ENCODE data around the gene TACC3. TPM values are rescaled to one million over a fixed set of nuclear protein-coding genes. Genes with fewer than 3 reads are reported as not detected.

The TACC3 gene
- polyA plus RNA-seq, 1 donor, result 27.8 TPM

DNA sequence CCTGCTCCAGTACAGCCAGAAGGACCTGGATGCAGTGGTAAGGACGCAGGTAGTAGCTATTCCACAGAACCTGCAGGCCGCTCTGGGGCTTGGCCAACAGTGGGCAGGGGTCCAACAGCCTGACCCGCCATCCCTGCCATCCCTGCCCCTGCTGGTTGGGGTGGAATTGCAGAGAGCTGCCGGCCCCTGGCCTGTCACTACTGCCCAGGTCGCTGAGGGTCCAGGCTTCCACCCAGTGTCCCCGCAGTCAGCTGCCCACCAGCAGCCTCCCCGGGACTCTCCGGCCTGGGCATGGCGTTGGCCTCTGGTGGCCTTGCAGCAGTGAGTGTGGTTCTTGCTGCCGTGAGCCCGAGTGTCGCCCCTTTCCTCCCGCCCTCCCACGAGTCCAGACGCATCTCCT lies 16.3 kb downstream of the TACC3 start:
- WGBS (ENCODE audit: insufficient coverage, low lambda C conversion rate), result no CpG with 5 or more reads among the region's 15 CpGs
- no peak overlapping the region for H3K4me3 ChIP-seq (ENCODE audit: low read length)
- no peaks in the 10 kb centered on the region for H3K4me1 ChIP-seq (ENCODE audit: control insufficient read depth, insufficient read depth, low read length)
- H3K27ac ChIP-seq (ENCODE audit: low read length), result no peak overlapping the region
- H3K27me3 ChIP-seq (ENCODE audit: control insufficient read depth, insufficient read depth, low read length), result no peaks in the 10 kb centered on the region
- peaks cover 76% of the 10 kb centered on the region for H3K36me3 ChIP-seq (ENCODE audit: control insufficient read depth, insufficient read depth, low read length)
- peaks cover 35% of the 10 kb centered on the region for H3K9me3 ChIP-seq (ENCODE audit: control insufficient read depth, low read depth, low read length)
- no peak for DNase-seq

DNA sequence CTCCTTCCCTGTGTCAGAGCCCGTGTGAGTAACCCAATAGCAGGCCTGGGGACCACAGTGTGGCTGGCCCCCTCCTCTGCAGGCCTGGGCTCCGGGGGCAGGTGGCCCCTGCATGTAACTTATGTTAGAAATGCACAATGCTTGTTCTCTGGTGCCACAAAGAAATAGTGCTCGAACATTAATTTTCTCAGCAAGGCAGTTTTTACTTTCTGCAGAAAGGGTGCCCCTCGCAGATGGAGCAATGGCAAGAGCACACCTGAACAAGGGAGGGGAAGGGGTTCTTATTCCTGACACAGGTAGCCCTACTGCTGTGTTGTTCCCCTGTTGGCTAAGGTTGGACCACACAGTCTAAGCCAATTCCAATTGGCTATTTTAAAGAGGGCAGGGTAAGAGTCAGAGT lies 17.1 kb downstream of the TACC3 start:
- no CpG with 5 or more reads among the region's 4 CpGs for WGBS (ENCODE audit: insufficient coverage, low lambda C conversion rate)
- DNase-seq, result no peak
- H3K27ac ChIP-seq (ENCODE audit: low read length), result no peak overlapping the region
- H3K4me3 ChIP-seq (ENCODE audit: low read length), result no peak overlapping the region
- peaks cover 70% of the 10 kb centered on the region for H3K36me3 ChIP-seq (ENCODE audit: control insufficient read depth, insufficient read depth, low read length)
- no peaks in the 10 kb centered on the region for H3K27me3 ChIP-seq (ENCODE audit: control insufficient read depth, insufficient read depth, low read length)
- peaks cover 35% of the 10 kb centered on the region for H3K9me3 ChIP-seq (ENCODE audit: control insufficient read depth, low read depth, low read length)
- H3K4me1 ChIP-seq (ENCODE audit: control insufficient read depth, insufficient read depth, low read length), result no peaks in the 10 kb centered on the region

DNA sequence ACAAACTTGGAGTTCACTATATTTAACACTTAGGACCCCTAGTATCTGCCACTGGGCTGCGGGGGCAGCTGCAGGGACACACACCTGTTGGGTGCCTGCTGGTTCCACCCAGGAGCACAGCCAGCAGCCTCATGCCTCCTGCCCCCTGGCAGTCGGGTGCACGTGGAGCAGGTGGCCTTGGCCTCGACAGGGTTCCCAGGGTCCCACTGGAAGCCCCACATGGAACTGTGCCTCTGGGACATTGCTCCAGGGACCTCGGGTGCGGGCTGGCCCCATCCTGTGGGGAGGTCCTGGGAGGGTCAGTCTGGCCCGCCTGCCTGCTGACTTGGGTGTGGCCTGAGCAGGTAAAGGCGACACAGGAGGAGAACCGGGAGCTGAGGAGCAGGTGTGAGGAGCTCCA lies 18.0 kb downstream of the TACC3 start:
- Histone ChIP-seq H3K4me1 (ENCODE audit: control insufficient read depth, insufficient read depth, low read length) (no peaks in the 10 kb centered on the region), H3K27me3 (ENCODE audit: control insufficient read depth, insufficient read depth, low read length) (no peaks in the 10 kb centered on the region), H3K4me3 (ENCODE audit: low read length) (no peak overlapping the region), H3K9me3 (ENCODE audit: control insufficient read depth, low read depth, low read length) (peaks cover 35% of the 10 kb centered on the region), H3K27ac (ENCODE audit: low read length) (no peak overlapping the region), H3K36me3 (ENCODE audit: control insufficient read depth, insufficient read depth, low read length) (peaks cover 72% of the 10 kb centered on the region)
- no CpG with 5 or more reads among the region's 9 CpGs for WGBS (ENCODE audit: insufficient coverage, low lambda C conversion rate)
- no peak for DNase-seq

DNA sequence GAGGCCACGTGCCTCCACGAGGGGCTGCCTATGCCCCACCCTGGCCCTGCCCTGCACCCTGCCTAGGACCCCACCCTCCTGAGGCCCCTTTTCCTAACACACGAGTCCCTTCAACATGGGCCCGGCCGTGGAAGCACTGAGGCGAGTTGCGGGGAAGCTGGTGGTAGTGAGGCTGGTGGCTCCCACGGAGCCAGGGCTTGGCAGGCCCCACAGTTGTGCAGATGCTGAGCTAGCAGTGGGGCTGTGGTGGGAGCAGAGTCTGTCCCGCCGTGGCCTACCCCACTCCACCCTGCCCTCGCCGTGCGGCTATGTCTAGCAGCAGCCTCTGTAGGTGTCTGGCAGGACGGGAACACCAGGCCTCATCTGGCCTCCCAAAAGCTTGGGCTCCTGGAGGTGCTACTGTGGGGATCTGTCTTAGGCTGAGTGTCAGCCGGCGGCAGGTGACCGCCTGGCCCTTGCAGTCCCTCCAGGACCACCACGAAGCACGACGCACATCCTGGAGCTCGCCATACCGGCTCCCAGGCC lies 18.8 kb downstream of the TACC3 start:
- peaks cover 35% of the 10 kb centered on the region for H3K9me3 ChIP-seq (ENCODE audit: control insufficient read depth, low read depth, low read length)
- no CpG with 5 or more reads among the region's 22 CpGs for WGBS (ENCODE audit: insufficient coverage, low lambda C conversion rate)
- no peaks in the 10 kb centered on the region for H3K4me1 ChIP-seq (ENCODE audit: control insufficient read depth, insufficient read depth, low read length)
- no peaks in the 10 kb centered on the region for H3K27me3 ChIP-seq (ENCODE audit: control insufficient read depth, insufficient read depth, low read length)
- no peak overlapping the region for H3K27ac ChIP-seq (ENCODE audit: low read length)
- H3K36me3 ChIP-seq (ENCODE audit: control insufficient read depth, insufficient read depth, low read length), result peaks cover 67% of the 10 kb centered on the region
- no peak for DNase-seq
- no peak overlapping the region for H3K4me3 ChIP-seq (ENCODE audit: low read length)

DNA sequence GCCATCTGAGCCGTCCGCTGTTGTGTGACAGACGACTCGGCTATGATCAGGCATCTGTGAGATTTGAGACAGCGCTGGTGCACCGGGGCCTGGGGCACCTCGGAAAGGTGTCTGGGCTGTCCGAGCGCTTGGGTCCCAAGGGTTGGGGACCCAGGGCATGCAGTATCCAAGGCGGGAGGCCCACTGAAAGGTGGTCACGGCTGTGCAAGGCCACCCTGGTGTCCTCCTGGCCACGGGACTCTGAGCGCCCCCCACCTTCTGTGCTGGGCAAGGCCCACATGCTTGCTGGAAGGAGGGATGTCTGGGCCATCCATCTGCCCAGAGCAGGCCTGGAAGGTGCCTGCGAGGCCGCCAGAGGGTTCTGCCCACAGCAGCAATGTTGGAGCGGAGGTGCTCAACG lies 19.9 kb downstream of the TACC3 start:
- Histone ChIP-seq H3K9me3 (ENCODE audit: control insufficient read depth, low read depth, low read length) (peaks cover 35% of the 10 kb centered on the region), H3K27me3 (ENCODE audit: control insufficient read depth, insufficient read depth, low read length) (no peaks in the 10 kb centered on the region), H3K4me1 (ENCODE audit: control insufficient read depth, insufficient read depth, low read length) (no peaks in the 10 kb centered on the region), H3K36me3 (ENCODE audit: control insufficient read depth, insufficient read depth, low read length) (peaks cover 59% of the 10 kb centered on the region), H3K27ac (ENCODE audit: low read length) (no peak overlapping the region), H3K4me3 (ENCODE audit: low read length) (no peak overlapping the region)
- DNase-seq, result no peak
- WGBS (ENCODE audit: insufficient coverage, low lambda C conversion rate), result no CpG with 5 or more reads among the region's 17 CpGs

DNA sequence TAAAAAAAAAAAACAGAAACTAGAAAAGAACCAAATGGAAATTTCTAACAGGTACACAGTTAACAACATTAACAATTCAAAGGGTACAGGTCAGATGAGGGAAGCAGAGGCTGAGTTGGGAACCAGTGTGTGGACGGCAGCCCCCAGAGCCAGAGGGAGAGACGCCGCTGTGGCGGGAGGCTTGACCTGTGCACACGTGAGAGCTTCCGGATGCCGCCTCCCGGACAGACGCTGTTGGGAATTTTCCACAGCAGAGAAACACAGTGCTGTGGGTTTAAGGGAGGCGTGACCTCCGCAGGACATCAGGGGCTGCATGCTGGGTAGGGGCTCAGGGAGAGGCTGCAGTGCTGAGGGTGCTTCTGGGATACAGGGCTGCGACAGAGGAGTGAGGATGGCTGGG lies 22.2 kb downstream of the TACC3 start:
- H3K36me3 ChIP-seq (ENCODE audit: control insufficient read depth, insufficient read depth, low read length), result peaks cover 37% of the 10 kb centered on the region

DNA sequence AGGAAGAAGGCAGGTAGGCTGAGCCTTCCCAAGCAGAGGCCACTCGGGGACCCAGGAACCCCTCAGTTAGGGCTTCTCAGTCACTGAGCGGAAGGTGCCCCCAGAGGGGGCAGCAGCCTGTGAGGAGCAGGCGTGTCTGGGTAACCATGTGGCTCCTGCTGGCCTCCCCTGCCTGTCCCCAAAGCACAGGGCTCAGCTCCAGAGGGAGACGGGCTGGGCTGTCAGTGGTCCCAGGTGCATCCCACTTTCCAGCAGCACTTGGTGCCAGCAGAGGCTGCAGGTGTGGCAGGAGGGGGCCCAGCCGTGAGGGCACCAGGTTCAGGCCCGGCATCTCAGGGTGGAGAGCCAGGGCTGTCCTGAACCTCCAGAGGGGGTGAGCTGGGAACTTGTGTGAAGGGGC lies 22.7 kb downstream of the TACC3 start:
- no CpG with 5 or more reads among the region's 6 CpGs for WGBS (ENCODE audit: insufficient coverage, low lambda C conversion rate)
- no peak overlapping the region for H3K4me3 ChIP-seq (ENCODE audit: low read length)
- no peaks in the 10 kb centered on the region for H3K27me3 ChIP-seq (ENCODE audit: control insufficient read depth, insufficient read depth, low read length)
- H3K4me1 ChIP-seq (ENCODE audit: control insufficient read depth, insufficient read depth, low read length), result peaks cover 4% of the 10 kb centered on the region
- no peak overlapping the region for H3K27ac ChIP-seq (ENCODE audit: low read length)
- no peak for DNase-seq
- H3K9me3 ChIP-seq (ENCODE audit: control insufficient read depth, low read depth, low read length), result peaks cover 18% of the 10 kb centered on the region
- H3K36me3 ChIP-seq (ENCODE audit: control insufficient read depth, insufficient read depth, low read length), result peaks cover 37% of the 10 kb centered on the region

More for the DNA sequence above, 22.2 kb downstream of the TACC3 start:
- Histone ChIP-seq H3K4me3 (ENCODE audit: low read length) (no peak overlapping the region), H3K27me3 (ENCODE audit: control insufficient read depth, insufficient read depth, low read length) (no peaks in the 10 kb centered on the region), H3K27ac (ENCODE audit: low read length) (no peak overlapping the region), H3K4me1 (ENCODE audit: control insufficient read depth, insufficient read depth, low read length) (peaks cover 4% of the 10 kb centered on the region), H3K9me3 (ENCODE audit: control insufficient read depth, low read depth, low read length) (peaks cover 19% of the 10 kb centered on the region)
- DNase-seq, result no peak
- WGBS (ENCODE audit: insufficient coverage, low lambda C conversion rate), result no CpG with 5 or more reads among the region's 12 CpGs

DNA sequence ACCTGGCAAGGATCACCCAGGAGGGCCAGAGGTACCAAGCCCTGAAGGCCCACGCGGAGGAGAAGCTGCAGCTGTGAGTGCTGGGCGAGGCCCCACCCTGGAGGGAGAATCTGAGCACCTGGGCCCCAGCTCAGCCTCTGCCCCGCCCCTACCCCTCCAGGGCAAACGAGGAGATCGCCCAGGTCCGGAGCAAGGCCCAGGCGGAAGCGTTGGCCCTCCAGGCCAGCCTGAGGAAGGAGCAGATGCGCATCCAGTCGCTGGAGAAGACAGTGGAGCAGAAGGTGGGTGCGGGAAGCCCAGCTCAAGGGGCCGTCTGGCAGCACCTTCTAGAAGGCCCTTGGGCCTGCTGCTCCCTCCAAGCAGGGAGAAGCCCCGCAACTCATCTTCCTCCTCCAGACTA lies 23.2 kb downstream of the TACC3 start:
- peaks cover 4% of the 10 kb centered on the region for H3K4me1 ChIP-seq (ENCODE audit: control insufficient read depth, insufficient read depth, low read length)
- peaks cover 33% of the 10 kb centered on the region for H3K36me3 ChIP-seq (ENCODE audit: control insufficient read depth, insufficient read depth, low read length)
- H3K9me3 ChIP-seq (ENCODE audit: control insufficient read depth, low read depth, low read length), result peaks cover 12% of the 10 kb centered on the region
- no CpG with 5 or more reads among the region's 14 CpGs for WGBS (ENCODE audit: insufficient coverage, low lambda C conversion rate)
- H3K27me3 ChIP-seq (ENCODE audit: control insufficient read depth, insufficient read depth, low read length), result no peaks in the 10 kb centered on the region
- H3K27ac ChIP-seq (ENCODE audit: low read length), result no peak overlapping the region
- no peak overlapping the region for H3K4me3 ChIP-seq (ENCODE audit: low read length)
- no peak for DNase-seq

DNA sequence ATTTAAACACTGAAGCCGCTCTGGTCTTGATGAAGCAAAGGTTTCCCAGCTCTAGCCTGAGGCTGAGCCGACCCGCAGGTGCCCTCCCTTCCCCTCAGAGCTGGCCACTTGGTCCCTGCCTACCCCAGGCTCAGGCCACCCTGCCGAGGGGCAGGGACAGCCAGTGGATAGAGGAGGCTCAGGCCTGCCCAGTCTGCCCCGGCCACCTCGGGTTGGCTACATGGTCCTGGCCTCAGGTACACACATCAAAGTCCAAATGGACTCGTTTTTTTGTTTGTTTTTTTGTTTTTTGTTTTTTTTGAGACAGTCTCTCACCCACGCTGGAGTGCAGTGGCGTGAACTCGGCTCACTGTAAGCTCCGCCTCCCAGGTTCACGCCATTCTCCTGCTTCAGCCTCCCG lies 23.8 kb downstream of the TACC3 start:
- WGBS (ENCODE audit: insufficient coverage, low lambda C conversion rate), result 50% methylated on average over 2 of the region's 13 CpGs
- peaks cover 8% of the 10 kb centered on the region for H3K9me3 ChIP-seq (ENCODE audit: control insufficient read depth, low read depth, low read length)
- no peaks in the 10 kb centered on the region for H3K27me3 ChIP-seq (ENCODE audit: control insufficient read depth, insufficient read depth, low read length)
- no peak overlapping the region for H3K27ac ChIP-seq (ENCODE audit: low read length)
- H3K4me1 ChIP-seq (ENCODE audit: control insufficient read depth, insufficient read depth, low read length), result peaks cover 4% of the 10 kb centered on the region
- H3K4me3 ChIP-seq (ENCODE audit: low read length), result no peak overlapping the region
- H3K36me3 ChIP-seq (ENCODE audit: control insufficient read depth, insufficient read depth, low read length), result peaks cover 28% of the 10 kb centered on the region
- DNase-seq, result no peak

DNA sequence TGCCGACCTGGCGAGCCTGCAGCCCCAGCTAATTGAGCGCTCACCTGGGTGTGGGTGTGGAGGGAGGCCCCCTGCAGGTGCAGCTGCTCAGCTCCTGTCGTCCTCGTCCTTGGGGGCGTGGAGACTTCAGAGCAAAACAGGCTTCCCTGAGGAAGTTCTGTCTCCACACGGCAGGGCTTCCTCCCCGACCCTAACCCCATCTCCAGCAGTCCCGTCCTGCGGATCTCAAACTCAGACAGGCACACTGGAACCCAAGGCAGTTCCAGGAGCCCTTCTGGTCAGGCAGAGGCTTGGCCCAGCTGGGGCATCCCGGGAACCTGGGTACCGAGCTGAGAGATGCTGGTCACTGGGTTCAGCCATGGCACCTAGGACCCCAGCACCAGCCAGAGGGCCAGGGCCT lies 24.4 kb downstream of the TACC3 start:
- Histone ChIP-seq H3K27me3 (ENCODE audit: control insufficient read depth, insufficient read depth, low read length) (no peaks in the 10 kb centered on the region), H3K4me3 (ENCODE audit: low read length) (no peak overlapping the region), H3K36me3 (ENCODE audit: control insufficient read depth, insufficient read depth, low read length) (peaks cover 23% of the 10 kb centered on the region), H3K27ac (ENCODE audit: low read length) (no peak overlapping the region), H3K4me1 (ENCODE audit: control insufficient read depth, insufficient read depth, low read length) (peaks cover 4% of the 10 kb centered on the region), H3K9me3 (ENCODE audit: control insufficient read depth, low read depth, low read length) (peaks cover 6% of the 10 kb centered on the region)
- DNase-seq, result no peak
- no CpG with 5 or more reads among the region's 12 CpGs for WGBS (ENCODE audit: insufficient coverage, low lambda C conversion rate)

DNA sequence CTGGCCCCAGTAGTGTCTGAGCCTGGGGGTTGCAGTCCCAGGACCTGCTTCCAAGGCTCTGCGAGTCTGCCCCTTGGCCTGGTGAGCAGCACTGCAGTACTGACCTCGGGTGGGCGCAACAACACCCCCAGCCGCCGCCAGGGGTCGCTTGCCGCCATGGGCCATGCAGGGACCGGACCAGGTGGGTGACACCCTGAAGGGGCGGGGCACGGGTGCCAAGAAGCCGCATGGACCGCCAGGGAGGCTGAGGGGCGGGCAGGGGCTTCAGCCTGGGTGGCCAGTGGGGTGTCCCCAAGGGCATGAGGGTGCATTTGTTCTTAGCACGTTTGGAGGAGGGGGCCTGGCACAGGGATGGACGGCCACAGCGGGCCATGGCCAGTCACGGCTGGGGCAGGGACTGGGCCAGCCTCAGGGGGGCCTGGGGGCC lies 25.0 kb downstream of the TACC3 start:
- peaks cover 18% of the 10 kb centered on the region for H3K36me3 ChIP-seq (ENCODE audit: control insufficient read depth, insufficient read depth, low read length)
- H3K4me3 ChIP-seq (ENCODE audit: low read length), result no peak overlapping the region
- peaks cover 7% of the 10 kb centered on the region for H3K4me1 ChIP-seq (ENCODE audit: control insufficient read depth, insufficient read depth, low read length)
- H3K9me3 ChIP-seq (ENCODE audit: control insufficient read depth, low read depth, low read length), result peaks cover 6% of the 10 kb centered on the region
- H3K27ac ChIP-seq (ENCODE audit: low read length), result no peak overlapping the region
- no CpG with 5 or more reads among the region's 17 CpGs for WGBS (ENCODE audit: insufficient coverage, low lambda C conversion rate)
- DNase-seq, result peak; percentile 47 to 63
- no peaks in the 10 kb centered on the region for H3K27me3 ChIP-seq (ENCODE audit: control insufficient read depth, insufficient read depth, low read length)

All from large intestine (tissue), 3 donors.